Activated CD8-positive, alpha-beta T cell treated with anti-CD3 and anti-CD28 coated beads for 36 hours (primary cell): ENCODE results near the gene CACNA2D3. TPM values are rescaled to one million over a fixed set of nuclear protein-coding genes. Genes with fewer than 3 reads are reported as not detected.

Source experiments
- ATAC-seq: fragments of 200-7000 bp; cut with Tn5 transposase; one replicate; pipeline ENCODE4 v1.10.0; 2021; ENCODE audit warnings: mild to moderate bottlenecking, moderate library complexity
- CTCF ChIA-PET: fragments of 350-600 bp; sonication (Branson Sonifier 250); formaldehyde crosslinking; loops from one replicate; lab custom pipeline; 2021; ENCODE audit warnings: antibody characterized with exemption; lab: Charles Lee
- POLR2A ChIA-PET: fragments of 350-600 bp; sonication (Branson Sonifier 250); formaldehyde crosslinking; loops from one replicate; lab custom pipeline; 2021; ENCODE audit warnings: antibody characterized with exemption; lab: Charles Lee
- DNase-seq: peaks from one replicate; pipeline ENCODE4 v3.0.0-alpha.2; 2020
- H3K27ac Mint-ChIP-seq: one replicate; pipeline ENCODE4 v1.8.0; 2021; ENCODE audit warnings: mild to moderate bottlenecking, mixed read lengths
- H3K27me3 Mint-ChIP-seq: one replicate; pipeline ENCODE4 v1.8.0; 2021; ENCODE audit warnings: mixed read lengths
- H3K36me3 Mint-ChIP-seq: one replicate; pipeline ENCODE4 v1.8.0; 2021; ENCODE audit warnings: low read depth, mixed read lengths
- H3K4me1 Mint-ChIP-seq: one replicate; pipeline ENCODE4 v1.8.0; 2021; ENCODE audit warnings: low read depth, mixed read lengths
- H3K4me3 Mint-ChIP-seq: one replicate; pipeline ENCODE4 v1.8.0; 2021; ENCODE audit warnings: mild to moderate bottlenecking, moderate library complexity, mixed read lengths
- H3K9me3 Mint-ChIP-seq: one replicate; pipeline ENCODE4 v1.8.0; 2021; ENCODE audit warnings: mixed read lengths
- CTCF ChIP-seq: fragments of 200-600 bp; IDR thresholded peaks from one replicate; pipeline ENCODE4 v1.8.0; 2022; ENCODE audit warnings: antibody characterized with exemption, mild to moderate bottlenecking
- intact Hi-C: fragments of 100-400 bp; cut with micrococcal nuclease; formaldehyde crosslinking; loops from one replicate; pipeline ENCODE4 v1.10.0; 2022
- total RNA-seq, 2 experiments: library from RNA; stranded (reverse); gene quantifications; one replicate each; pipeline ENCODE4 v1.2.3, GENCODE V29; 2021

The CACNA2D3 gene
- total RNA-seq, 2 experiments from 2014 or later, result not detected

GRCh38 chr3:54536450-54536849 lies 414.1 kb downstream of the CACNA2D3 start:
- Mint-ChIP-seq H3K27ac (no peak overlapping the region), H3K27me3 (no peaks in the 10 kb centered on the region), H3K36me3 (no peaks in the 10 kb centered on the region), H3K4me3 (no peak overlapping the region), H3K9me3 (no peaks in the 10 kb centered on the region), H3K4me1 (no peaks in the 10 kb centered on the region)
- POLR2A ChIA-PET, result no interaction called here
- ATAC-seq, result no peak
- CTCF ChIA-PET, result no interaction called here
- intact Hi-C loops, result no loop called here
- no peak for TF ChIP-seq CTCF
- DNase-seq, result no peak

- DNase-seq (no peak), ATAC-seq (no peak)
- ChIA-PET CTCF (no interaction called here), POLR2A (no interaction called here)
- Mint-ChIP-seq H3K27ac (no peak overlapping the region), H3K4me3 (no peak overlapping the region), H3K9me3 (no peaks in the 10 kb centered on the region), H3K4me1 (no peaks in the 10 kb centered on the region), H3K27me3 (no peaks in the 10 kb centered on the region), H3K36me3 (no peaks in the 10 kb centered on the region)
- intact Hi-C loops, result no loop called here
- no peak for TF ChIP-seq CTCF
Measured at GRCh38 chr3:54537506-54537905, 415.2 kb downstream of the CACNA2D3 start.

- no peak for TF ChIP-seq CTCF
- CTCF ChIA-PET, result no interaction called here
- H3K27ac Mint-ChIP-seq, result no peak overlapping the region
- H3K4me1 Mint-ChIP-seq, result no peaks in the 10 kb centered on the region
- intact Hi-C loops, result no loop called here
- no peak for ATAC-seq
- H3K27me3 Mint-ChIP-seq, result no peaks in the 10 kb centered on the region
- DNase-seq, result no peak
- POLR2A ChIA-PET, result no interaction called here
- no peaks in the 10 kb centered on the region for H3K9me3 Mint-ChIP-seq
- H3K4me3 Mint-ChIP-seq, result no peak overlapping the region
- H3K36me3 Mint-ChIP-seq, result no peaks in the 10 kb centered on the region
Measured at GRCh38 chr3:54538346-54538745, 416.0 kb downstream of the CACNA2D3 start.

GRCh38 chr3:54541369-54541768 lies 419.0 kb downstream of the CACNA2D3 start:
- Mint-ChIP-seq H3K27ac (no peak overlapping the region), H3K36me3 (no peaks in the 10 kb centered on the region), H3K9me3 (no peaks in the 10 kb centered on the region), H3K4me1 (no peaks in the 10 kb centered on the region), H3K4me3 (no peak overlapping the region), H3K27me3 (no peaks in the 10 kb centered on the region)
- no peak for TF ChIP-seq CTCF
- ATAC-seq (no peak), DNase-seq (no peak)
- CTCF ChIA-PET, result no interaction called here
- intact Hi-C loops, result no loop called here
- POLR2A ChIA-PET, result no interaction called here

GRCh38 chr3:54543446-54543845 lies 421.1 kb downstream of the CACNA2D3 start:
- no peak for TF ChIP-seq CTCF
- CTCF ChIA-PET, result no interaction called here
- DNase-seq (no peak), ATAC-seq (no peak)
- Mint-ChIP-seq H3K36me3 (no peaks in the 10 kb centered on the region), H3K9me3 (no peaks in the 10 kb centered on the region), H3K27me3 (no peaks in the 10 kb centered on the region), H3K4me1 (no peaks in the 10 kb centered on the region), H3K4me3 (no peak overlapping the region), H3K27ac (no peak overlapping the region)
- intact Hi-C loops, result no loop called here
- POLR2A ChIA-PET, result no interaction called here
